Endothelial cell of umbilical vein (primary cell): Measurements from ENCODE around the gene FBXL17. TPM values are rescaled to one million over a fixed set of nuclear protein-coding genes. Genes with fewer than 3 reads are reported as not detected.
A peak's percentile ranks its signal among the peaks of the same experiment; 100 is the strongest.

Experiments
- BruUV-seq: library from RNA; stranded (reverse); fragments of 400-500 nt; replicated peaks from 2 replicates; lab custom pipeline; 2021; lab: Mats Ljungman, UMichigan
- CTCF ChIA-PET: fragments of 300-600, 350-600 bp; sonication (Branson Sonifier 250); formaldehyde crosslinking; loops from one replicate; lab custom pipeline; 2021; ENCODE audit warnings: antibody characterized with exemption, inconsistent platforms; lab: Charles Lee
- POLR2A ChIA-PET: fragments of 300-600, 350-600 bp; sonication (Branson Sonifier 250); formaldehyde crosslinking; loops from one replicate; lab custom pipeline; 2021; ENCODE audit warnings: antibody characterized with exemption, inconsistent platforms; lab: Charles Lee
- DNase-seq: peaks from one replicate; pipeline ENCODE4 v3.0.0-alpha.2; 2011; ENCODE audit warnings: low read depth, low spot score
- FAIRE-seq: peaks from 2 replicates; lab custom pipeline; 2011; peaks lifted over from hg19 to GRCh38; lab: Jason Lieb, UNC
- H2AFZ ChIP-seq: 2 replicates; pipeline ENCODE4 v1.6.0; 2012; ENCODE audit warnings: low read depth, low read length, control low read depth, inconsistent platforms
- H3K27ac ChIP-seq: 2 replicates; pipeline ENCODE4 v1.5.1; 2011; ENCODE audit warnings: low read depth, mild to moderate bottlenecking, control low read depth, low read length, moderate library complexity; ENCODE audit not compliant: insufficient read depth
- H3K27me3 ChIP-seq, 2 experiments: 2 replicates each; pipeline versions ENCODE4 v1.6.0 to v1.6.1; 2011; ENCODE audit warnings: low read length in 2 of 2, mixed read lengths in 1 of 2; ENCODE audit not compliant: control insufficient read depth in 2 of 2, insufficient read depth in 2 of 2
- H3K36me3 ChIP-seq, 2 experiments: 2 replicates in 1 of 2; 3 replicates in 1 of 2; pipeline ENCODE4 v1.5.1; 2011; ENCODE audit warnings: low read length in 2 of 2, mild to moderate bottlenecking in 1 of 2, moderate library complexity in 1 of 2; ENCODE audit not compliant: control insufficient read depth in 2 of 2, insufficient read depth in 2 of 2; ENCODE audit errors: extremely low read depth in 1 of 2
- H3K4me1 ChIP-seq: 3 replicates; pipeline ENCODE4 v1.5.1; 2011; ENCODE audit warnings: mild to moderate bottlenecking, low read length; ENCODE audit not compliant: control insufficient read depth, insufficient read depth; ENCODE audit errors: extremely low read depth
- H3K4me2 ChIP-seq: 2 replicates; pipeline ENCODE4 v1.6.1; 2011; ENCODE audit warnings: low read length, control low read depth, mixed read lengths; ENCODE audit not compliant: insufficient read depth
- H3K4me3 ChIP-seq, 3 experiments: fragments of 200-600 bp in 1 of 3; sonication (generic), shearing (Covaris generic) in 1 of 3; replicated peaks in 1 of 3; 2 replicates each; pipeline ENCODE4 v1.5.1; 2011 to 2016; ENCODE audit warnings: control low read depth in 3 of 3, low read length in 3 of 3, mild to moderate bottlenecking in 2 of 3, inconsistent platforms in 1 of 3, low read depth in 1 of 3, moderate library complexity in 1 of 3; ENCODE audit not compliant: insufficient read depth in 1 of 3
- H3K79me2 ChIP-seq: 2 replicates; pipeline ENCODE4 v1.6.0; 2012; ENCODE audit warnings: low read length, inconsistent platforms; ENCODE audit not compliant: control insufficient read depth, insufficient read depth
- H3K9ac ChIP-seq: replicated peaks from 2 replicates; pipeline ENCODE3; 2011; ENCODE audit warnings: low read length, control low read depth; ENCODE audit not compliant: insufficient read depth; ENCODE audit errors: extremely low read depth
- H3K9me1 ChIP-seq: replicated peaks from 3 replicates; pipeline ENCODE4 v1.6.0; 2011; ENCODE audit warnings: mild to moderate bottlenecking, low read length; ENCODE audit not compliant: control insufficient read depth, insufficient read depth; ENCODE audit errors: extremely low read depth
- H3K9me3 ChIP-seq: replicated peaks from 2 replicates; pipeline ENCODE4 v1.5.1; 2012; ENCODE audit warnings: low read length, inconsistent platforms; ENCODE audit not compliant: control insufficient read depth, insufficient read depth
- H4K20me1 ChIP-seq: replicated peaks from 2 replicates; pipeline ENCODE3; 2011; ENCODE audit warnings: mild to moderate bottlenecking, low read length; ENCODE audit not compliant: control insufficient read depth, insufficient read depth; ENCODE audit errors: extremely low read depth
- EZH2 ChIP-seq: IDR thresholded peaks from 2 replicates; pipeline ENCODE4 v1.6.1; 2012; ENCODE audit warnings: borderline replicate concordance, low read depth, mild to moderate bottlenecking, moderate library complexity, low read length, inconsistent platforms; ENCODE audit not compliant: severe bottlenecking
- FOS ChIP-seq: IDR thresholded peaks from 2 replicates; pipeline ENCODE4 v1.6.1; 2011; ENCODE audit warnings: mild to moderate bottlenecking, low read length, moderate library complexity, borderline replicate concordance; ENCODE audit not compliant: insufficient read depth
- GATA2 ChIP-seq: IDR thresholded peaks from 2 replicates; pipeline ENCODE4 v1.7.0; 2011; ENCODE audit warnings: low read depth, mild to moderate bottlenecking, moderate library complexity, mixed read lengths, low read length; ENCODE audit not compliant: insufficient read length, insufficient read depth
- JUN ChIP-seq: IDR thresholded peaks from 2 replicates; pipeline ENCODE4 v1.6.1; 2011; ENCODE audit warnings: borderline replicate concordance, low read depth; ENCODE audit not compliant: insufficient read length, insufficient read depth
- MYC ChIP-seq: IDR thresholded peaks from one replicate; pipeline ENCODE4 v1.6.1; 2011; ENCODE audit warnings: mild to moderate bottlenecking, low read depth, low read length
- POLR2A ChIP-seq: IDR thresholded peaks from 2 replicates; pipeline ENCODE4 v1.6.1; 2012; ENCODE audit warnings: low read depth, mild to moderate bottlenecking, control low read depth, low read length
- POLR2AphosphoS5 ChIP-seq: IDR thresholded peaks from 2 replicates; pipeline ENCODE4 v1.6.1; 2012; ENCODE audit warnings: low read depth, mild to moderate bottlenecking, control low read depth, low read length, moderate library complexity; ENCODE audit not compliant: insufficient read depth
- dilution Hi-C: fragments of 300-500 bp; cut with MboI; formaldehyde crosslinking; loops from one replicate; pipeline ENCODE4 v1.15.0; 2019; ENCODE audit warnings: low sequenced_read_pairs; ENCODE audit not compliant: extremely low pct_ligation_motif_present
- intact Hi-C: fragments of 100-400 bp; cut with micrococcal nuclease; formaldehyde crosslinking; loops from one replicate; pipeline ENCODE4 v1.10.0; 2022
- polyA plus RNA-seq, 4 experiments: library from polyadenylated mRNA; depleted of rRNA in 3 of 4; stranded (reverse) in 3 of 4; unstranded in 1 of 4; fragments of >200 nt; gene quantifications; 2 replicates each; pipeline versions ENCODE4 v1.2.1 to v1.2.3, GENCODE V29; 2011 to 2012; ENCODE audit warnings: missing spikeins in 1 of 4
- total RNA-seq: library from RNA; stranded (reverse); gene quantifications from 2 replicates; pipeline ENCODE4 v1.2.3, GENCODE V29; 2021
- TF ChIP-seq, protein P1 (sequence below), 2 donors: IDR thresholded peaks; 1 replicate in 1 of 2; 2 replicates in 1 of 2; pipeline ENCODE4 v1.5.1; 2011; ENCODE audit warnings: low read length in 2 of 2, mild to moderate bottlenecking in 2 of 2, moderate library complexity in 2 of 2, control low read depth in 1 of 2, inconsistent platforms in 1 of 2, low read depth in 1 of 2; ENCODE audit not compliant: insufficient read depth in 1 of 2; ENCODE audit errors: extremely low read depth in 1 of 2
- TF ChIP-seq, protein P2 (sequence below): IDR thresholded peaks from 2 replicates; pipeline ENCODE4 v1.6.1; 2011; ENCODE audit not compliant: insufficient read depth, insufficient read length

Gene FBXL17
- total and polyA plus RNA-seq, 2 donors (not counting 3 experiments of a cell fraction or from before 2014, with no cell fraction given) = 2.7 to 8.8 TPM

DNA sequence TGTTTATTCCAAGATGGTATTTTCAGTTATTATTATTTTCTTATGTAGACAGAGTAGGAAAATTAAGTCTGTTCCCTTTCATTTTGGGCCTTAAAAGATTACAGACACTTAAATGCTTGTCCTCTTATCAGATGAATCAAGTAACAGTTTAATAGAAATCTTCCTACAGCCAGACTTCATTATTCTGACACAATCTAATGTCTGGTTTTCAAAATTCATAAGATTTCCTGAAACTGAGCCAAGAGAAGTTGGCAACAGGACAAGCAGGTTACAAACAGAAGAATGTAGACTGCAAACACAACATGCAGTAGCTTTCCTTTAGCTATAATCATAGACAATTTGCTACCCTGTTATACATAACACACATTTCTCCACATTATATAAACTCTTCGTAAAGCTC is 130.5 kb downstream of the FBXL17 start:
- Histone ChIP-seq H3K9ac (no peak overlapping the region), H3K4me3 (no peak overlapping the region), H3K27me3 (no peaks in the 10 kb centered on the region), H3K27ac (no peak overlapping the region), H3K36me3 (no peaks in the 10 kb centered on the region), H3K79me2 (no peaks in the 10 kb centered on the region), H2AFZ (no peak overlapping the region), H3K9me1 (no peaks in the 10 kb centered on the region), H3K4me1 (no peaks in the 10 kb centered on the region), H4K20me1 (no peaks in the 10 kb centered on the region), H3K4me2 (no peak overlapping the region), H3K9me3 (no peaks in the 10 kb centered on the region)
- FAIRE-seq (peak; percentile 12), DNase-seq (peak; percentile 86)
- TF ChIP-seq FOS (no peak), JUN (no peak), EZH2 (no peak), POLR2A (no peak), POLR2AphosphoS5 (no peak), MYC (no peak), GATA2 (no peak)
- TF ChIP-seq, protein P1, sequence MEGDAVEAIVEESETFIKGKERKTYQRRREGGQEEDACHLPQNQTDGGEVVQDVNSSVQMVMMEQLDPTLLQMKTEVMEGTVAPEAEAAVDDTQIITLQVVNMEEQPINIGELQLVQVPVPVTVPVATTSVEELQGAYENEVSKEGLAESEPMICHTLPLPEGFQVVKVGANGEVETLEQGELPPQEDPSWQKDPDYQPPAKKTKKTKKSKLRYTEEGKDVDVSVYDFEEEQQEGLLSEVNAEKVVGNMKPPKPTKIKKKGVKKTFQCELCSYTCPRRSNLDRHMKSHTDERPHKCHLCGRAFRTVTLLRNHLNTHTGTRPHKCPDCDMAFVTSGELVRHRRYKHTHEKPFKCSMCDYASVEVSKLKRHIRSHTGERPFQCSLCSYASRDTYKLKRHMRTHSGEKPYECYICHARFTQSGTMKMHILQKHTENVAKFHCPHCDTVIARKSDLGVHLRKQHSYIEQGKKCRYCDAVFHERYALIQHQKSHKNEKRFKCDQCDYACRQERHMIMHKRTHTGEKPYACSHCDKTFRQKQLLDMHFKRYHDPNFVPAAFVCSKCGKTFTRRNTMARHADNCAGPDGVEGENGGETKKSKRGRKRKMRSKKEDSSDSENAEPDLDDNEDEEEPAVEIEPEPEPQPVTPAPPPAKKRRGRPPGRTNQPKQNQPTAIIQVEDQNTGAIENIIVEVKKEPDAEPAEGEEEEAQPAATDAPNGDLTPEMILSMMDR (IDR thresholded peaks at IDR 0.05; ENCODE audit: extremely low read depth in 1 of 2, insufficient read depth in 1 of 2, low read depth in 1 of 2, low read length in 2 of 2) = no peak
- TF ChIP-seq, protein P2, sequence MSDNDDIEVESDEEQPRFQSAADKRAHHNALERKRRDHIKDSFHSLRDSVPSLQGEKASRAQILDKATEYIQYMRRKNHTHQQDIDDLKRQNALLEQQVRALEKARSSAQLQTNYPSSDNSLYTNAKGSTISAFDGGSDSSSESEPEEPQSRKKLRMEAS = no peak
- dilution Hi-C loops (no loop called here), intact Hi-C loops (no loop called here)
- ChIA-PET POLR2A (no interaction called here), CTCF (interaction anchor here (1.1 to 3.0 kb wide), 3 partner anchors 9 to 94 kb away, joined by 3 to 12 read pairs (median 10); no protein-coding TSS in a partner anchor)
- no TSS peak for BruUV-seq
